OCI-LY7 (cell line): ENCODE data around the gene LMOD2. TPM values are rescaled to one million over a fixed set of nuclear protein-coding genes. Genes with fewer than 3 reads are reported as not detected.

Source experiments
- BruUV-seq: library from RNA; stranded (reverse); fragments of 400-500 nt; replicated peaks from 2 replicates; lab custom pipeline; 2021; lab: Mats Ljungman, UMichigan
- CTCF ChIA-PET: fragments of 300-600 bp; sonication (Branson Sonifier 250); formaldehyde crosslinking; loops from one replicate; lab custom pipeline; 2022; ENCODE audit warnings: antibody characterized with exemption; ENCODE audit not compliant: unreplicated experiment; lab: Charles Lee
- POLR2A ChIA-PET: fragments of 300-600 bp; sonication (Branson Sonifier 250); formaldehyde crosslinking; loops from one replicate; lab custom pipeline; 2022; ENCODE audit warnings: antibody characterized with exemption; lab: Charles Lee
- DNase-seq: peaks from one replicate; pipeline ENCODE4 v3.0.0-alpha.2; 2015; ENCODE audit warnings: low spot score
- H2AFZ ChIP-seq: fragments of 200-600 bp; sonication (generic), shearing (Covaris generic); 2 replicates; pipeline ENCODE4 v1.6.1; 2014; ENCODE audit warnings: mild to moderate bottlenecking, antibody characterized with exemption, low read length, moderate library complexity
- H3K27ac ChIP-seq: fragments of 200-600 bp; sonication (generic); 2 replicates; pipeline ENCODE4 v1.5.1; 2014; ENCODE audit warnings: mixed run types, low read depth, mild to moderate bottlenecking, moderate library complexity, low read length, inconsistent platforms; ENCODE audit not compliant: poor library complexity, severe bottlenecking
- H3K36me3 ChIP-seq: fragments of 200-600 bp; sonication (generic); 2 replicates; pipeline ENCODE4 v1.6.1; 2014; ENCODE audit warnings: mild to moderate bottlenecking, antibody characterized with exemption, low read length, moderate library complexity, mixed read lengths; ENCODE audit not compliant: insufficient read depth
- H3K4me1 ChIP-seq: fragments of 200-600 bp; sonication (generic); 2 replicates; pipeline ENCODE4 v1.5.1; 2014; ENCODE audit warnings: mild to moderate bottlenecking, low read length; ENCODE audit not compliant: insufficient read depth, poor library complexity, severe bottlenecking
- H3K4me2 ChIP-seq: fragments of 200-600 bp; sonication (generic); 2 replicates; pipeline ENCODE4 v1.6.1; 2014; ENCODE audit warnings: mild to moderate bottlenecking, low read length
- H3K4me3 ChIP-seq: fragments of 200-600 bp; sonication (generic); 2 replicates; pipeline ENCODE4 v1.5.1; 2014; ENCODE audit warnings: mild to moderate bottlenecking, low read depth, low read length; ENCODE audit not compliant: poor library complexity, severe bottlenecking
- H3K79me2 ChIP-seq: fragments of 200-600 bp; sonication (generic); 2 replicates; pipeline ENCODE4 v1.6.1; 2016; ENCODE audit warnings: low read depth, mild to moderate bottlenecking, low read length, moderate library complexity, mixed read lengths; ENCODE audit not compliant: insufficient read depth
- H3K9me2 ChIP-seq: fragments of 200-600 bp; sonication (generic); 2 replicates; pipeline ENCODE4 v1.6.1; 2016; ENCODE audit warnings: mild to moderate bottlenecking, low read length, mixed read lengths; ENCODE audit not compliant: insufficient read depth
- H3K9me3 ChIP-seq: fragments of 200-600 bp; sonication (generic); 2 replicates; pipeline ENCODE4 v1.6.1; 2014; ENCODE audit warnings: mild to moderate bottlenecking, mixed run types, low read length, mixed read lengths
- H4K20me1 ChIP-seq: fragments of 200-600 bp; sonication (generic); 2 replicates; pipeline ENCODE4 v1.6.1; 2014; ENCODE audit warnings: mild to moderate bottlenecking, antibody characterized with exemption, low read length, moderate library complexity, mixed read lengths; ENCODE audit not compliant: insufficient read depth
- CTCF ChIP-seq: fragments of 200-600 bp; sonication (generic); conservative IDR thresholded peaks from 2 replicates; pipeline ENCODE4 v1.5.1; 2014; ENCODE audit warnings: mild to moderate bottlenecking, antibody characterized with exemption, low read length, moderate library complexity, mixed read lengths
- EZH2phosphoT487 ChIP-seq: fragments of 200-600 bp; sonication (generic); IDR thresholded peaks from 2 replicates; pipeline ENCODE4 v1.6.1; 2018; ENCODE audit warnings: low read depth, borderline replicate concordance, mild to moderate bottlenecking, mixed run types, antibody characterized with exemption, low read length, moderate library complexity, mixed read lengths
- intact Hi-C: fragments of 100-400 bp; cut with micrococcal nuclease; formaldehyde crosslinking; loops from one replicate; pipeline ENCODE4 v1.10.0; 2022; ENCODE audit not compliant: unreplicated experiment
- total RNA-seq, 2 experiments: library from RNA; depleted of rRNA in 1 of 2; stranded (reverse); fragments of >200 nt in 1 of 2; shearing (Covaris generic) in 1 of 2; gene quantifications; 2 replicates each; pipeline ENCODE4 v1.2.3, GENCODE V29; 2014 to 2022

Gene LMOD2
- total RNA-seq, 2 experiments from 2014 or later: not detected

GRCh38 chr7:123635551-123636359, 19.9 kb upstream of the LMOD2 start:
- intact Hi-C loops: loop anchor here (2.0 kb wide), 1 partner anchor 229 kb away; no protein-coding TSS in a partner anchor

GRCh38 chr7:123637203-123637602, 18.5 kb upstream of the LMOD2 start:
- Histone ChIP-seq H2AFZ (no peak overlapping the region), H4K20me1 (no peaks in the 10 kb centered on the region), H3K4me2 (no peak overlapping the region), H3K79me2 (no peaks in the 10 kb centered on the region), H3K4me3 (no peak overlapping the region), H3K4me1 (no peaks in the 10 kb centered on the region), H3K27ac (no peak overlapping the region), H3K9me3 (no peaks in the 10 kb centered on the region), H3K9me2 (no peaks in the 10 kb centered on the region), H3K36me3 (no peaks in the 10 kb centered on the region)
- ChIA-PET CTCF (no interaction called here), POLR2A (interaction anchor here (2.3 kb wide), 1 partner anchor 14 kb away, joined by 4 read pairs; no protein-coding TSS in a partner anchor)
- DNase-seq: no peak
- BruUV-seq: no TSS peak
- no peak for TF ChIP-seq CTCF
- TF ChIP-seq EZH2phosphoT487: no peak
- intact Hi-C loops: no loop called here

More at GRCh38 chr7:123635551-123636359, 19.9 kb upstream of the LMOD2 start:
- Histone ChIP-seq H3K4me2 (no peak overlapping the region), H3K27ac (no peak overlapping the region), H3K9me3 (no peaks in the 10 kb centered on the region), H3K79me2 (no peaks in the 10 kb centered on the region), H3K9me2 (no peaks in the 10 kb centered on the region), H4K20me1 (no peaks in the 10 kb centered on the region), H3K4me1 (no peaks in the 10 kb centered on the region), H2AFZ (no peak overlapping the region), H3K4me3 (no peak overlapping the region), H3K36me3 (no peaks in the 10 kb centered on the region)
- TF ChIP-seq EZH2phosphoT487 (no peak), CTCF (peak; percentile 75)
- DNase-seq: peak; percentile 17
- ChIA-PET POLR2A (interaction anchor here (0.8 to 2.3 kb wide), 2 partner anchors 10 to 15 kb away, joined by 3 to 4 read pairs; no protein-coding TSS in a partner anchor), CTCF (no interaction called here)
- no TSS peak for BruUV-seq

- Histone ChIP-seq H3K79me2 (no peaks in the 10 kb centered on the region), H3K4me3 (no peak overlapping the region), H3K4me1 (no peaks in the 10 kb centered on the region), H3K36me3 (no peaks in the 10 kb centered on the region), H3K9me3 (no peaks in the 10 kb centered on the region), H3K27ac (no peak overlapping the region), H2AFZ (no peak overlapping the region), H4K20me1 (no peaks in the 10 kb centered on the region), H3K4me2 (no peak overlapping the region), H3K9me2 (no peaks in the 10 kb centered on the region)
- no TSS peak for BruUV-seq
- intact Hi-C loops: no loop called here
- no peak for TF ChIP-seq CTCF
- TF ChIP-seq EZH2phosphoT487: no peak
- POLR2A ChIA-PET: interaction anchor here (2.3 kb wide), 1 partner anchor 13 kb away, joined by 4 read pairs; no protein-coding TSS in a partner anchor
- no peak for DNase-seq
- CTCF ChIA-PET: interaction anchor here (0.6 kb wide), 1 partner anchor 214 kb away, joined by 3 read pairs; no protein-coding TSS in a partner anchor
Measured at GRCh38 chr7:123637878-123638277, 17.8 kb upstream of the LMOD2 start.
